ENCODE data around the gene PAM16. TPM values are rescaled to one million over a fixed set of nuclear protein-coding genes. Genes with fewer than 3 reads are reported as not detected.

The PAM16 gene
- total RNA-seq, 4 donors from 2014 or later, result 26.5 to 40.5 (median 29.2) TPM

- in situ Hi-C loops (cut with MboI; ENCODE audit: low pct_ligation_motif_present in 1 of 4, low pct_unique_long_range_greater_than_20kb in 1 of 4, low sequenced_read_pairs in 3 of 4), result loop anchor here in 1 of 4 donors (25.0 kb wide), 1 partner anchor 151 kb away; no protein-coding TSS in a partner anchor
- intact Hi-C loops (cut with DNase I; ENCODE audit: low total_unique reads), result loop anchor here (10.0 kb wide), 1 partner anchor 133 kb away; no protein-coding TSS in a partner anchor
- H3K9me3 ChIP-seq, result no peaks in the 10 kb centered on the region
These were observed 13.0 kb downstream of the PAM16 start for GRCh38 chr16:4338125-4338582.

GRCh38 chr16:4337540-4338088, 13.5 kb downstream of the PAM16 start:
- no peak for TF ChIP-seq EP300 (IDR thresholded peaks at IDR 0.05; ENCODE audit: low read depth)
- TF ChIP-seq CTCF (IDR thresholded peaks at IDR 0.05), result no peak
- TF ChIP-seq POLR2AphosphoS5 (IDR thresholded peaks at IDR 0.05), result no peak
- Histone ChIP-seq H3K4me3 (no peak overlapping the region), H3K36me3 (no peaks in the 10 kb centered on the region), H3K27ac (no peak overlapping the region), H3K4me1 (peaks cover 0 to 5% (median 0%) of the 10 kb centered on the region in 4 donors), H3K9me3 (no peaks in the 10 kb centered on the region), H3K27me3 (peaks cover 4% of the 10 kb centered on the region)
- in situ Hi-C loops (cut with MboI; ENCODE audit: low pct_ligation_motif_present in 1 of 4, low pct_unique_long_range_greater_than_20kb in 1 of 4, low sequenced_read_pairs in 3 of 4) (loop anchor here in 1 of 4 donors (25.0 kb wide), 1 partner anchor 150 kb away; no protein-coding TSS in a partner anchor), intact Hi-C loops (cut with DNase I; ENCODE audit: low total_unique reads) (loop anchor here (10.0 kb wide), 1 partner anchor 133 kb away; no protein-coding TSS in a partner anchor)
- no peak for DNase-seq
- WGBS, 2 donors (ENCODE audit: low coverage in 1 of 2), result 87% methylated on average over 12 of the region's 12 CpGs; no CpG with 5 or more reads in 1 of the 2 donors

More at GRCh38 chr16:4338125-4338582, 13.0 kb downstream of the PAM16 start:
- Histone ChIP-seq H3K4me3 (no peak overlapping the region), H3K36me3 (no peaks in the 10 kb centered on the region), H3K4me1 (peaks cover 0 to 5% (median 0%) of the 10 kb centered on the region in 4 donors), H3K27ac (no peak overlapping the region), H3K27me3 (no peaks in the 10 kb centered on the region)
- TF ChIP-seq EP300 (IDR thresholded peaks at IDR 0.05; ENCODE audit: low read depth) (no peak), POLR2AphosphoS5 (IDR thresholded peaks at IDR 0.05) (no peak), CTCF (IDR thresholded peaks at IDR 0.05) (no peak), POLR2A (IDR thresholded peaks at IDR 0.05) (no peak)
- 91% methylated on average over 7 of the region's 12 CpGs; no CpG with 5 or more reads in 1 of the 2 donors for WGBS, 2 donors (ENCODE audit: low coverage in 1 of 2)
- no peak for DNase-seq

- TF ChIP-seq CTCF (IDR thresholded peaks at IDR 0.05) (no peak), POLR2AphosphoS5 (IDR thresholded peaks at IDR 0.05) (no peak), POLR2A (IDR thresholded peaks at IDR 0.05) (no peak), EP300 (IDR thresholded peaks at IDR 0.05; ENCODE audit: low read depth) (no peak)
- H3K36me3 ChIP-seq, result no peaks in the 10 kb centered on the region
- intact Hi-C loops (cut with DNase I; ENCODE audit: low total_unique reads), result loop anchor here (10.0 kb wide), 1 partner anchor 132 kb away; no protein-coding TSS in a partner anchor
These were observed 14.2 kb downstream of the PAM16 start for GRCh38 chr16:4336701-4337539.

More at GRCh38 chr16:4336701-4337539, 14.2 kb downstream of the PAM16 start:
- H3K4me3 ChIP-seq, result no peak overlapping the region
- H3K27me3 ChIP-seq, result peaks cover 5% of the 10 kb centered on the region
- peaks cover 0 to 5% (median 0%) of the 10 kb centered on the region in 4 donors for H3K4me1 ChIP-seq
- no peaks in the 10 kb centered on the region for H3K9me3 ChIP-seq
- in situ Hi-C loops (cut with MboI; ENCODE audit: low pct_ligation_motif_present in 1 of 4, low pct_unique_long_range_greater_than_20kb in 1 of 4, low sequenced_read_pairs in 3 of 4), result loop anchor here in 1 of 4 donors (25.0 kb wide), 1 partner anchor 150 kb away; no protein-coding TSS in a partner anchor
- WGBS, 2 donors (ENCODE audit: low coverage in 1 of 2), result 87% methylated on average over 27 of the region's 41 CpGs; no CpG with 5 or more reads in 1 of the 2 donors
- no peak for DNase-seq
- no peak overlapping the region for H3K27ac ChIP-seq
